Esophagus mucosa (tissue), 1 donor: ENCODE measurements around the gene GOLGA6D. TPM values are rescaled to one million over a fixed set of nuclear protein-coding genes. Genes with fewer than 3 reads are reported as not detected.
"Not testable (repeated sequence)": the region's sequence is repeated elsewhere in the genome, so short reads cannot be mapped to it uniquely, and the experiment has no call there.

Source experiments
- ATAC-seq: fragments of 200-7000 bp; cut with Tn5 transposase; one replicate; pipeline ENCODE4 v1.9.1; 2020
- total RNA-seq: library from RNA; stranded (reverse); gene quantifications from one replicate; pipeline ENCODE4 v1.2.4, GENCODE V29; 2023
- donor health status: DM: yes; HTN: yes; CAD: no.

The GOLGA6D gene
- total RNA-seq = not detected

GRCh38 chr15:75282572-75282971 lies at the start of gene GOLGA6D:
Gene GOLGA6D, plus strand, starts transcription at chr15:75282835. Its CDS starts 41 bp downstream, at chr15:75282876.
- ATAC-seq = not testable (repeated sequence)

- no peak for ATAC-seq
Measured at GRCh38 chr15:75233504-75234190, 49.0 kb upstream of the GOLGA6D start.

- ATAC-seq = no peak
Measured at GRCh38 chr15:75234191-75234810, 48.3 kb upstream of the GOLGA6D start.

- ATAC-seq = no peak
Measured at GRCh38 chr15:75235051-75235673, 47.5 kb upstream of the GOLGA6D start.

- ATAC-seq = no peak
Measured at GRCh38 chr15:75235760-75236729, 46.6 kb upstream of the GOLGA6D start.

GRCh38 chr15:75237316-75237982 lies 45.2 kb upstream of the GOLGA6D start:
- ATAC-seq = no peak

GRCh38 chr15:75238150-75238549 lies 44.5 kb upstream of the GOLGA6D start:
- no peak for ATAC-seq

- not testable (repeated sequence) for ATAC-seq
Measured at GRCh38 chr15:75245741-75246140, 36.9 kb upstream of the GOLGA6D start.

GRCh38 chr15:75248991-75249390 lies 33.6 kb upstream of the GOLGA6D start:
- not testable (repeated sequence) for ATAC-seq

- no peak for ATAC-seq
Measured at GRCh38 chr15:75249726-75250125, 32.9 kb upstream of the GOLGA6D start.

GRCh38 chr15:75251343-75251742 lies 31.3 kb upstream of the GOLGA6D start:
- peak; percentile 60 for ATAC-seq

- not testable (repeated sequence) for ATAC-seq
Measured at GRCh38 chr15:75252285-75252684, 30.4 kb upstream of the GOLGA6D start.

- not testable (repeated sequence) for ATAC-seq
Measured at GRCh38 chr15:75258034-75258433, 24.6 kb upstream of the GOLGA6D start, which contains the start of gene GOLGA6C. Gene GOLGA6C, plus strand, starts transcription at chr15:75258334. Its CDS starts 265 bp downstream, at chr15:75258599.

- not testable (repeated sequence) for ATAC-seq
Measured at GRCh38 chr15:75258620-75259343, 23.9 kb upstream of the GOLGA6D start.

GRCh38 chr15:75259873-75260272 lies 22.8 kb upstream of the GOLGA6D start:
- ATAC-seq = not testable (repeated sequence)

GRCh38 chr15:75273751-75274359 lies 8.8 kb upstream of the GOLGA6D start:
- not testable (repeated sequence) for ATAC-seq

GRCh38 chr15:75274509-75275107 lies 8.0 kb upstream of the GOLGA6D start:
- ATAC-seq = peak; percentile 82

GRCh38 chr15:75275617-75276016 lies 7.0 kb upstream of the GOLGA6D start:
- ATAC-seq = not testable (repeated sequence)

GRCh38 chr15:75278497-75278896 lies 4.1 kb upstream of the GOLGA6D start:
- not testable (repeated sequence) for ATAC-seq

- not testable (repeated sequence) for ATAC-seq
Measured at GRCh38 chr15:75284152-75284551, 1.5 kb downstream of the GOLGA6D start.
